WTC11 (cell line): ENCODE results near the gene GLB1L3.

Experiments used
- AR ChIP-seq: fragments of 250-450 bp; sonication (Bioruptor Pico); IDR thresholded peaks from 2 replicates; pipeline ENCODE4 v1.9.0; 2021; ENCODE audit warnings: mild to moderate bottlenecking
- CTCF ChIP-seq: fragments of 200-600 bp; IDR thresholded peaks from 2 replicates; pipeline ENCODE4 v1.8.0; 2022; ENCODE audit warnings: antibody characterized with exemption
- ESRRA ChIP-seq: sonication (generic); formaldehyde crosslinking; IDR thresholded peaks from 2 replicates; pipeline ENCODE4 v1.8.1; 2022; ENCODE audit warnings: mild to moderate bottlenecking, missing genetic modification reagents, borderline replicate concordance
- ETV6 ChIP-seq: sonication (generic); formaldehyde crosslinking; IDR thresholded peaks from 2 replicates; pipeline ENCODE4 v1.8.1; 2022; ENCODE audit warnings: mild to moderate bottlenecking, missing genetic modification reagents
- FOXJ3 ChIP-seq: sonication (generic); formaldehyde crosslinking; IDR thresholded peaks from 2 replicates; pipeline ENCODE4 v1.9.0; 2021; ENCODE audit warnings: missing genetic modification reagents, mild to moderate bottlenecking, borderline replicate concordance
- IRF2 ChIP-seq: sonication (generic); formaldehyde crosslinking; IDR thresholded peaks from 2 replicates; pipeline ENCODE4 v1.8.0; 2022; ENCODE audit warnings: low read depth, missing genetic modification reagents, borderline replicate concordance
- SP1 ChIP-seq: sonication (generic); formaldehyde crosslinking; conservative IDR thresholded peaks from 2 replicates; pipeline ENCODE4 v1.8.1; 2022; ENCODE audit warnings: missing genetic modification reagents
- TCF7 ChIP-seq: sonication (generic); formaldehyde crosslinking; IDR thresholded peaks from 2 replicates; pipeline ENCODE4 v1.8.0; 2022; ENCODE audit warnings: mild to moderate bottlenecking, low read depth, missing genetic modification reagents, moderate library complexity
- ZSCAN18 ChIP-seq: fragments of 250-450 bp; sonication (Bioruptor Pico); IDR thresholded peaks from 2 replicates; pipeline ENCODE4 v2.1.2; 2022; ENCODE audit warnings: mild to moderate bottlenecking, moderate library complexity

GRCh38 chr11:134243913-134244312, 32.3 kb upstream of the GLB1L3 start:
- TF ChIP-seq CTCF (no peak), IRF2 (CRISPR knock-in tag) (no peak), FOXJ3 (CRISPR knock-in tag) (no peak), AR (no peak), ESRRA (CRISPR knock-in tag) (no peak), ZSCAN18 (CRISPR knock-in tag) (no peak), TCF7 (CRISPR knock-in tag) (no peak), SP1 (CRISPR knock-in tag) (no peak), ETV6 (CRISPR knock-in tag) (no peak)
